ENCODE data around the gene CWF19L2. TPM values are rescaled to one million over a fixed set of nuclear protein-coding genes. Genes with fewer than 3 reads are reported as not detected.

The CWF19L2 gene
- total RNA-seq, 1 experiment from 2014 or later, result 18.4 TPM

GRCh38 chr11:107427569-107428180, 29.9 kb downstream of the CWF19L2 start:
- H3K27me3 ChIP-seq (ENCODE audit: insufficient read depth, low read length), result no peaks in the 10 kb centered on the region
- Mint-ChIP-seq H3K36me3 (ENCODE audit: insufficient read depth in 1 of 3, low read depth in 3 of 3) (peaks cover 2 to 15% (median 11%) of the 10 kb centered on the region in 3 experiments; a peak in 5 of 7 replicates), H3K27me3 (ENCODE audit: low read depth) (no peaks in the 10 kb centered on the region), H3K27ac (peak overlapping the region in 1 of 3 experiments; percentile 27; a peak in 2 of 7 replicates), H3K4me3 (no peak overlapping the region), H3K4me1 (no peaks in the 10 kb centered on the region), H3K9me3 (no peaks in the 10 kb centered on the region)
- no peaks in the 10 kb centered on the region for H3K9me3 ChIP-seq (ENCODE audit: control insufficient read depth, low read depth, low read length)
- no peak overlapping the region for H3K4me2 ChIP-seq (ENCODE audit: insufficient read depth, insufficient read length, low read length)
- no peak overlapping the region for H2BK20ac ChIP-seq (ENCODE audit: low read depth, low read length, poor library complexity, severe bottlenecking)
- no peak for TF ChIP-seq CTCF (conservative IDR thresholded peaks at IDR 0.05)
- no peak overlapping the region for H3K27ac ChIP-seq (ENCODE audit: insufficient read length, low read depth, low read length)
- H3K56ac ChIP-seq (ENCODE audit: insufficient read length, low read depth, low read length), result no peak overlapping the region
- H3K4ac ChIP-seq (ENCODE audit: low read depth, low read length), result no peak overlapping the region
- H2BK120ac ChIP-seq (ENCODE audit: low read depth, low read length, poor library complexity, severe bottlenecking), result no peak overlapping the region
- DNase-seq, result no peak
- no peak overlapping the region for H2BK15ac ChIP-seq (ENCODE audit: low read depth, low read length)
- H3K79me1 ChIP-seq (ENCODE audit: insufficient read depth, low read depth, low read length, poor library complexity, severe bottlenecking), result no peaks in the 10 kb centered on the region
- H3K23me2 ChIP-seq (ENCODE audit: insufficient read length, low read depth, low read length, poor library complexity, severe bottlenecking), result no peaks in the 10 kb centered on the region
- H4K91ac ChIP-seq (ENCODE audit: insufficient read length, low read depth, low read length), result no peak overlapping the region
- H3K9ac ChIP-seq (ENCODE audit: extremely low read depth, insufficient read length, low read length), result no peak overlapping the region
- H3K23ac ChIP-seq (ENCODE audit: insufficient read length, low read depth, low read length), result no peak overlapping the region
- no peak overlapping the region for H2BK12ac ChIP-seq (ENCODE audit: insufficient read length, low read depth, low read length)
- H4K20me1 ChIP-seq (ENCODE audit: control insufficient read depth, insufficient read depth, insufficient read length), result no peaks in the 10 kb centered on the region
- H4K5ac ChIP-seq (ENCODE audit: insufficient read length, low read depth, low read length), result no peak overlapping the region
- H3K18ac ChIP-seq (ENCODE audit: insufficient read length, low read depth, low read length), result no peak overlapping the region
- no peak overlapping the region for H2BK5ac ChIP-seq (ENCODE audit: insufficient read length, low read length)
- WGBS (ENCODE audit: extremely low coverage, insufficient read length, low lambda C conversion rate), result no CpG with 5 or more reads among the region's 2 CpGs
- no peak overlapping the region for H3T11ph ChIP-seq (ENCODE audit: low read length)
- H3K79me2 ChIP-seq (ENCODE audit: insufficient read depth, low read length), result no peaks in the 10 kb centered on the region
- H2AK5ac ChIP-seq (ENCODE audit: insufficient read length, low read length), result no peak overlapping the region
- no peaks in the 10 kb centered on the region for H3K4me1 ChIP-seq (ENCODE audit: insufficient read depth, low read length)
- H3K14ac ChIP-seq (ENCODE audit: insufficient read depth, low read length), result no peak overlapping the region
- H2AFZ ChIP-seq (ENCODE audit: low read length), result no peak overlapping the region
- no peak overlapping the region for H4K8ac ChIP-seq (replicated peaks; ENCODE audit: insufficient read length, low read depth, low read length)

All from H9 (cell line).